ENCODE results near the gene ZNF212. TPM values are rescaled to one million over a fixed set of nuclear protein-coding genes. Genes with fewer than 3 reads are reported as not detected.
"Not testable (repeated sequence)": the region's sequence is repeated elsewhere in the genome, so short reads cannot be mapped to it uniquely, and the experiment has no call there.

ZNF212 gene
- total RNA-seq, 4 donors from 2014 or later, result 8.0 to 11.1 (median 10.2) TPM

DNA sequence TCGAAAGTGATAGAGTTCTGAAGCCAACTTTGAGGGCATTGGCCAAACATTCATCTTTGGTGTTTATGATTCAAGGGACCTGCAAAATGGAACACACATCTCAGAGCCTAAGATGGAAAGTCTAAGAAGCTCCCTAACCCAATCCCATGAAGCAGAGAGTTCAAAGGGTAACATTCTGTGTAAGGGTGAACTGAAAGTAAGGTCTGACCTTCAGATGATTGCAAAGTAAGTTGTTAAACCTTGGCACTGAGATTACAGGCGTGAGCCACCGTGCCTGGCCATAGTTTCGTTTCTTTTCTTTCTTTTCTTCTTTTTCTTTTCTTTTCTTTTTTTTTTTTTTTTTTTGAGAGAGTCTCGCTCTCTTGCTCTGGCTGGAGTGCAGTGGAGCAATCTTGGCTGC lies 2.2 kb downstream of the ZNF212 start:
- Histone ChIP-seq H3K9me3 (no peaks in the 10 kb centered on the region), H3K27ac (no peak overlapping the region), H3K4me1 (peaks cover 15 to 38% (median 21%) of the 10 kb centered on the region in 3 donors), H3K4me3 (no peak overlapping the region), H3K27me3 (no peaks in the 10 kb centered on the region), H3K36me3 (no peaks in the 10 kb centered on the region)
- WGBS, 2 donors, result 86 to 89% methylated on average over 4 to 5 of the region's 5 CpGs
- DNase-seq, result no peak
- no peak for TF ChIP-seq POLR2A (IDR thresholded peaks at IDR 0.05)
- TF ChIP-seq, protein P1, sequence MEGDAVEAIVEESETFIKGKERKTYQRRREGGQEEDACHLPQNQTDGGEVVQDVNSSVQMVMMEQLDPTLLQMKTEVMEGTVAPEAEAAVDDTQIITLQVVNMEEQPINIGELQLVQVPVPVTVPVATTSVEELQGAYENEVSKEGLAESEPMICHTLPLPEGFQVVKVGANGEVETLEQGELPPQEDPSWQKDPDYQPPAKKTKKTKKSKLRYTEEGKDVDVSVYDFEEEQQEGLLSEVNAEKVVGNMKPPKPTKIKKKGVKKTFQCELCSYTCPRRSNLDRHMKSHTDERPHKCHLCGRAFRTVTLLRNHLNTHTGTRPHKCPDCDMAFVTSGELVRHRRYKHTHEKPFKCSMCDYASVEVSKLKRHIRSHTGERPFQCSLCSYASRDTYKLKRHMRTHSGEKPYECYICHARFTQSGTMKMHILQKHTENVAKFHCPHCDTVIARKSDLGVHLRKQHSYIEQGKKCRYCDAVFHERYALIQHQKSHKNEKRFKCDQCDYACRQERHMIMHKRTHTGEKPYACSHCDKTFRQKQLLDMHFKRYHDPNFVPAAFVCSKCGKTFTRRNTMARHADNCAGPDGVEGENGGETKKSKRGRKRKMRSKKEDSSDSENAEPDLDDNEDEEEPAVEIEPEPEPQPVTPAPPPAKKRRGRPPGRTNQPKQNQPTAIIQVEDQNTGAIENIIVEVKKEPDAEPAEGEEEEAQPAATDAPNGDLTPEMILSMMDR (IDR thresholded peaks at IDR 0.05), result no peak
- intact Hi-C loops (cut with DNase I), result no loop called here

DNA sequence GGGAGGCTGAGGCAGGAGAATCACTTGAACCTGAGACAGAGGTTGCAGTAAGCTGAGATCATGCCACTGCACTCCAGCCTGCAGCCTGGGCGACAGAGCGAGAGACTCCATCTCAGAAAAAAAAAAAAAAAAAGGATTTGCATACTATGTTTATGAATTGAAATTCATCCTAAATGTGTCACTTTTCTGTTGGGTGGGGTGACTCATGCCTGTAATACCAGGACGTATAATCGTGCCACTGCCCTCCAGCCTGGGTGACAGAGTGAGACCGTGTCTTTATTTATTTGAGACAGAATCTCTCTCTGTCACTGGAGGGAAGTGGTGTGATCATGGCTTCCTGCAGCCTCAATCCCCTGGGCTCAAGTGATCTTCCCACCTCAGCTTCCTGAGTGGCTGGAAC lies 5.8 kb downstream of the ZNF212 start:
- Histone ChIP-seq H3K4me1 (peaks cover 10 to 14% (median 12%) of the 10 kb centered on the region in 3 donors), H3K9me3 (no peaks in the 10 kb centered on the region), H3K4me3 (no peak overlapping the region), H3K27ac (peak overlapping the region in 1 of 4 donors; percentile 36), H3K27me3 (no peaks in the 10 kb centered on the region), H3K36me3 (peaks cover 0 to 7% (median 2%) of the 10 kb centered on the region in 3 donors)
- no peak for DNase-seq
- TF ChIP-seq, protein P1 (IDR thresholded peaks at IDR 0.05), result no peak
- TF ChIP-seq POLR2A (IDR thresholded peaks at IDR 0.05), result no peak
- whole genome bisulfite sequencing, 2 donors, result 46 to 55% methylated on average over 5 of the region's 5 CpGs
- intact Hi-C loops (cut with DNase I), result no loop called here

DNA sequence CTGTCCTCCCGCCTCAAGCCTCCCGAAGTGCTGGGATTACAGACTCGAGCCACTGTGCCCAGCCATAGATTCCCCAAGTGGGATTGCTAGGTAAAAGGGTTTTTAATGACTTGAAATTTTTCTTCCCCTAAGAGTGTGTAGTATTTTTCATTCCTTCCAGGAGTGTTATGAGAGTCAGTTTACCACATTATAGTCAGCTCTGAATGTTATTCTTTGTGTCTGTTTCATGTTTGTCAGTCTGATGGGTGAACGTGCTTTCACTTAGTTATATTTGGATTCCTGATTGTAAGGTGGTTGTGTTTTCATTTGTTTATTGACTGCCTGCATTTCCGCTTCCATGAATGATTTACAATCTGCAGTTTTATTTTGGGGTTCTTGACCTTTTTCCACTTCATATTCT lies 6.3 kb downstream of the ZNF212 start:
- TF ChIP-seq, protein P1 (IDR thresholded peaks at IDR 0.05), result no peak
- TF ChIP-seq POLR2A (IDR thresholded peaks at IDR 0.05), result no peak
- WGBS, 2 donors, result 83 to 88% methylated on average over 5 of the region's 5 CpGs
- intact Hi-C loops (cut with DNase I), result no loop called here
- Histone ChIP-seq H3K36me3 (peaks cover 0 to 12% (median 7%) of the 10 kb centered on the region in 3 donors), H3K4me3 (no peak overlapping the region), H3K27ac (peak overlapping the region in 1 of 4 donors; percentile 36), H3K9me3 (no peaks in the 10 kb centered on the region), H3K27me3 (no peaks in the 10 kb centered on the region), H3K4me1 (peaks cover 5 to 9% (median 7%) of the 10 kb centered on the region in 3 donors)
- no peak for DNase-seq

DNA sequence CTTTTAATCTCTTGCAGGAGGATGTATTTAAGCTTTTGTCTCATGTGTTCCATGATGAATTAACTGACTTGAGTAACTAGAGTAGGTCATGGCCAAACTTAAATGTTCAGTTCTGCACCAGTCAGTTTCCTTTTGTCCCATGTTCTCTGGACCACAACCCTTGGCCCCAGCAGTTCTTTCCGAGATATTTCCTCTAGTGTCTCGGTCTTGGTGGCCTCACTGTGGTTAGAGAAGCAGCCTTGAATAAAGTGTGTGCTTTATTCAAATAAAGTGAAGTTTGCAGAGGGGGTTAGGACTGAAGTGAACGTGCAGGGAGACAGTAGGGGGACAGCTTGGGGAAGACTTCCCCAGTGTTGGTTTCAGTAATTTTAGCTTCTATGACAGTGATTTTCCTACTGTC lies 9.3 kb downstream of the ZNF212 start:
- TF ChIP-seq POLR2A (IDR thresholded peaks at IDR 0.05), result no peak
- TF ChIP-seq, protein P1 (IDR thresholded peaks at IDR 0.05), result no peak
- Histone ChIP-seq H3K27me3 (no peaks in the 10 kb centered on the region), H3K27ac (no peak overlapping the region), H3K4me1 (no peaks in the 10 kb centered on the region), H3K4me3 (no peak overlapping the region), H3K9me3 (no peaks in the 10 kb centered on the region), H3K36me3 (peaks cover 16 to 42% (median 21%) of the 10 kb centered on the region in 3 donors)
- intact Hi-C loops (cut with DNase I), result no loop called here
- WGBS, 2 donors, result 61 to 78% methylated on average over 3 of the region's 3 CpGs
- DNase-seq, result no peak

DNA sequence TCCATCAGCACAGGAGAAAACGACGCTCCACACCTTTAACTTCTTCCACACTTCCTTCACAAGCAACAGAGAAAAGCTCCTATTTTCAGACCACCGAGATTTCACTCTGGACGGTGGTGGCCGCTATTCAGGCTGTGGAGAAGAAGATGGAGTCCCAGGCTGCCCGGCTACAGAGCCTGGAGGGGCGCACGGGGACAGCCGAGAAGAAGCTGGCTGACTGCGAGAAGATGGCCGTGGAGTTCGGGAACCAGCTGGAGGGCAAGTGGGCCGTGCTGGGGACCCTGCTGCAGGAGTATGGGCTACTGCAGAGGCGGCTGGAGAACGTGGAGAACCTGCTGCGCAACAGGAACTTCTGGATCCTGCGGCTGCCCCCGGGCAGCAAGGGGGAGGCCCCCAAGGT lies 10.7 kb downstream of the ZNF212 start:
- H3K27me3 ChIP-seq; H3K4me3 ChIP-seq; H3K9me3 ChIP-seq; H3K4me1 ChIP-seq; intact Hi-C loops (cut with DNase I); DNase-seq; H3K27ac ChIP-seq: not testable (repeated sequence)
- WGBS, 2 donors, result 86 to 89% methylated on average over 11 to 18 of the region's 18 CpGs
- H3K36me3 ChIP-seq, result peaks cover 23 to 56% (median 29%) of the 10 kb centered on the region in 3 donors

DNA sequence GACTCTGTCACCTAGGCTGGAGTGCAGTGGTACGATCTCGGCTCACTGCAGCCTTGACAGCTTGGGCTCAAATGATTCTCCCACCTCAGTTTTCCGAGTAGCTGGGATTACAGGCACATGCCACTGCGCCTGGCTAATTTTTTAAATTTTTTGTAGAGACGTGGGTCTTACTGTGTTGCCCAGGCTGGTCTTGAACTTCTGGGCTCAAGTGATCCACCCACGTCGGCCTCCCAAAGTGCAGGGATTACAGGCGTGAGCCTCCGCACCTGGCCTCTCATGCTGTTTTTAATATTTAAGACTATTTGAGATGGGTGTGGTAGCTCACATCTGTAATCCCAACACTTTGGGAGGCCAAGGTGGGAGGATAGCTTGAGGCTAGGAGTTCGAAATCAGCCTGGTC lies 12.1 kb downstream of the ZNF212 start:
- intact Hi-C loops (cut with DNase I); DNase-seq; H3K27me3 ChIP-seq; H3K9me3 ChIP-seq; H3K4me1 ChIP-seq; H3K4me3 ChIP-seq; H3K27ac ChIP-seq: not testable (repeated sequence)
- 95 to 100% methylated on average over 5 to 7 of the region's 10 CpGs for WGBS, 2 donors
- H3K36me3 ChIP-seq, result peaks cover 23 to 70% (median 29%) of the 10 kb centered on the region in 3 donors

All from esophagus squamous epithelium (tissue), 5 donors.